ENCODE measurements around the gene DHX8. TPM values are rescaled to one million over a fixed set of nuclear protein-coding genes. Genes with fewer than 3 reads are reported as not detected.
"Not testable (repeated sequence)": the region's sequence is repeated elsewhere in the genome, so short reads cannot be mapped to it uniquely, and the experiment has no call there.

The DHX8 gene
- total and polyA plus RNA-seq, 4 donors, result 10.9 to 21.3 (median 19.4) TPM

- TF ChIP-seq, protein P1, sequence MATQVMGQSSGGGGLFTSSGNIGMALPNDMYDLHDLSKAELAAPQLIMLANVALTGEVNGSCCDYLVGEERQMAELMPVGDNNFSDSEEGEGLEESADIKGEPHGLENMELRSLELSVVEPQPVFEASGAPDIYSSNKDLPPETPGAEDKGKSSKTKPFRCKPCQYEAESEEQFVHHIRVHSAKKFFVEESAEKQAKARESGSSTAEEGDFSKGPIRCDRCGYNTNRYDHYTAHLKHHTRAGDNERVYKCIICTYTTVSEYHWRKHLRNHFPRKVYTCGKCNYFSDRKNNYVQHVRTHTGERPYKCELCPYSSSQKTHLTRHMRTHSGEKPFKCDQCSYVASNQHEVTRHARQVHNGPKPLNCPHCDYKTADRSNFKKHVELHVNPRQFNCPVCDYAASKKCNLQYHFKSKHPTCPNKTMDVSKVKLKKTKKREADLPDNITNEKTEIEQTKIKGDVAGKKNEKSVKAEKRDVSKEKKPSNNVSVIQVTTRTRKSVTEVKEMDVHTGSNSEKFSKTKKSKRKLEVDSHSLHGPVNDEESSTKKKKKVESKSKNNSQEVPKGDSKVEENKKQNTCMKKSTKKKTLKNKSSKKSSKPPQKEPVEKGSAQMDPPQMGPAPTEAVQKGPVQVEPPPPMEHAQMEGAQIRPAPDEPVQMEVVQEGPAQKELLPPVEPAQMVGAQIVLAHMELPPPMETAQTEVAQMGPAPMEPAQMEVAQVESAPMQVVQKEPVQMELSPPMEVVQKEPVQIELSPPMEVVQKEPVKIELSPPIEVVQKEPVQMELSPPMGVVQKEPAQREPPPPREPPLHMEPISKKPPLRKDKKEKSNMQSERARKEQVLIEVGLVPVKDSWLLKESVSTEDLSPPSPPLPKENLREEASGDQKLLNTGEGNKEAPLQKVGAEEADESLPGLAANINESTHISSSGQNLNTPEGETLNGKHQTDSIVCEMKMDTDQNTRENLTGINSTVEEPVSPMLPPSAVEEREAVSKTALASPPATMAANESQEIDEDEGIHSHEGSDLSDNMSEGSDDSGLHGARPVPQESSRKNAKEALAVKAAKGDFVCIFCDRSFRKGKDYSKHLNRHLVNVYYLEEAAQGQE (IDR thresholded peaks at IDR 0.05), result peak; percentile 66
- peak; percentile 23 to 40 for TF ChIP-seq EGR1 (IDR thresholded peaks at IDR 0.05; ENCODE audit: low read depth in 2 of 2)
Observed at GRCh38 chr17:43475494-43476089, 8.2 kb upstream of the DHX8 start (continued).

- Histone ChIP-seq H3K27ac (ENCODE audit: low read depth in 1 of 2, low read length in 2 of 2) (peak overlapping the region; percentile 69 to 89), H3K4me1 (ENCODE audit: control insufficient read depth in 4 of 4, insufficient read depth in 4 of 4, low read length in 3 of 4) (peaks cover 14 to 47% (median 37%) of the 10 kb centered on the region in 4 donors)
- DNase-seq (ENCODE audit: low spot score); H3K9me3 ChIP-seq (ENCODE audit: control insufficient read depth in 4 of 4, low read length in 3 of 4); H3K27me3 ChIP-seq (ENCODE audit: control insufficient read depth in 4 of 4, insufficient read depth in 4 of 4, low read length in 3 of 4); H3K9ac ChIP-seq (ENCODE audit: low read depth in 1 of 2, low read length in 2 of 2); H3K36me3 ChIP-seq (ENCODE audit: control insufficient read depth in 4 of 4, insufficient read depth in 3 of 4, low read depth in 1 of 4, low read length in 3 of 4); H3K4me3 ChIP-seq (ENCODE audit: low read depth in 1 of 3, low read length in 3 of 3): not testable (repeated sequence)
- 89% methylated on average over 9 of the region's 9 CpGs for WGBS
Observed at GRCh38 chr17:43476306-43476705, 7.5 kb upstream of the DHX8 start.

DNA sequence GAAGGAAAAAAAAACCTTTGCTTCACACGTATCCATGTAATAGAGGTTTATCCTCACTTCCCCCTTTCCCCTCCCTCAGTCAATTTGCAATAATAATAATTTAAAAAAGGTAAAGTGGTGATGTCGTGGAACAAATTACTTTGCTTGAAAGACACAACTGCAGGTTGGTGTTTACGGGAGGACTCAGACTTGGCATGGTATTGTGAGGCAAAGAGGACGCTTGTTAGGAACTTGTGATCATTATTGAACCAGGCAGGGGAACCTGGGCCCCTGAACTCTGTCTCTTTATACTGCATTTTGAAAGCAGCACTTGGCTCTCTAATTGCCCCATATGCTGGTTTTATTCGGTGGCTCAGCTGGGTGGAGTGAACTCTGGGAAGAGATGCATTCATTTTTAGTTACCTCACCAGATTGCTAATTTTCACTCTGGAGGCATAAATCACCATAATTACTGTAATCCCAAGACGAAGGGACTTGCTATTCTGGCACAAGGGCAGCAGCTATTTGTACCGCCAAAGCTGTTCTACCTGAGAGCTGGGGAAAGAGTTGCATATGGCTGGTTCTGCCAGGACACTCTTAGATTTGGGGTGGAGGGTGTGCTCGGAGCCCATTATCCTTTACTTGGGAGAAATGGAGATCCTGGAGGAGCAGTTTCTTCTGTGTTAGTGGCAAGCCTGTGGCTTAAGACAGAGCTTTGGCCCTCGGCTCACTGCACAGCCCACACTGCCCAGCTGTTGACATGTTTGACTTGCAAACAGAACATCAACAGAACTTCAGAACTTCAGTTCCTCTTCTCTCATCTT is 5.7 kb upstream of the DHX8 start:
- H3K27ac ChIP-seq (ENCODE audit: low read depth in 1 of 2, low read length in 2 of 2), result peak overlapping the region; percentile 89 to 97
- H3K4me1 ChIP-seq (ENCODE audit: control insufficient read depth in 4 of 4, insufficient read depth in 4 of 4, low read length in 3 of 4), result peaks cover 17 to 60% (median 47%) of the 10 kb centered on the region in 4 donors
- WGBS, result 34% methylated on average over 9 of the region's 9 CpGs
- no peak for DNase-seq (ENCODE audit: low spot score)
- H3K27me3 ChIP-seq (ENCODE audit: control insufficient read depth in 4 of 4, insufficient read depth in 4 of 4, low read length in 3 of 4), result no peaks in the 10 kb centered on the region
- peak overlapping the region in 1 of 2 donors; percentile 74 for H3K9ac ChIP-seq (ENCODE audit: low read depth in 1 of 2, low read length in 2 of 2)
- H3K9me3 ChIP-seq (ENCODE audit: control insufficient read depth in 4 of 4, low read length in 3 of 4), result no peaks in the 10 kb centered on the region
- H3K36me3 ChIP-seq (ENCODE audit: control insufficient read depth in 4 of 4, insufficient read depth in 3 of 4, low read depth in 1 of 4, low read length in 3 of 4), result no peaks in the 10 kb centered on the region
- H3K4me3 ChIP-seq (ENCODE audit: low read depth in 1 of 3, low read length in 3 of 3), result no peak overlapping the region
- peak; percentile 82 for TF ChIP-seq SP1 (IDR thresholded peaks at IDR 0.05)
- TF ChIP-seq, protein P2, sequence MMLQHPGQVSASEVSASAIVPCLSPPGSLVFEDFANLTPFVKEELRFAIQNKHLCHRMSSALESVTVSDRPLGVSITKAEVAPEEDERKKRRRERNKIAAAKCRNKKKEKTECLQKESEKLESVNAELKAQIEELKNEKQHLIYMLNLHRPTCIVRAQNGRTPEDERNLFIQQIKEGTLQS (IDR thresholded peaks at IDR 0.05), result no peak
- TF ChIP-seq ZBTB33 (IDR thresholded peaks at IDR 0.05), result peak; percentile 75
- TF ChIP-seq HNF4G (IDR thresholded peaks at IDR 0.05), result peak; percentile 22
- peak in 1 of 2 donors; percentile 76 for TF ChIP-seq JUND (IDR thresholded peaks at IDR 0.05)
- TF ChIP-seq FOXA1 (IDR thresholded peaks at IDR 0.05), result peak; percentile 57
- peak; percentile 36 to 46 for TF ChIP-seq RAD21 (IDR thresholded peaks at IDR 0.05)
- TF ChIP-seq, protein P3, sequence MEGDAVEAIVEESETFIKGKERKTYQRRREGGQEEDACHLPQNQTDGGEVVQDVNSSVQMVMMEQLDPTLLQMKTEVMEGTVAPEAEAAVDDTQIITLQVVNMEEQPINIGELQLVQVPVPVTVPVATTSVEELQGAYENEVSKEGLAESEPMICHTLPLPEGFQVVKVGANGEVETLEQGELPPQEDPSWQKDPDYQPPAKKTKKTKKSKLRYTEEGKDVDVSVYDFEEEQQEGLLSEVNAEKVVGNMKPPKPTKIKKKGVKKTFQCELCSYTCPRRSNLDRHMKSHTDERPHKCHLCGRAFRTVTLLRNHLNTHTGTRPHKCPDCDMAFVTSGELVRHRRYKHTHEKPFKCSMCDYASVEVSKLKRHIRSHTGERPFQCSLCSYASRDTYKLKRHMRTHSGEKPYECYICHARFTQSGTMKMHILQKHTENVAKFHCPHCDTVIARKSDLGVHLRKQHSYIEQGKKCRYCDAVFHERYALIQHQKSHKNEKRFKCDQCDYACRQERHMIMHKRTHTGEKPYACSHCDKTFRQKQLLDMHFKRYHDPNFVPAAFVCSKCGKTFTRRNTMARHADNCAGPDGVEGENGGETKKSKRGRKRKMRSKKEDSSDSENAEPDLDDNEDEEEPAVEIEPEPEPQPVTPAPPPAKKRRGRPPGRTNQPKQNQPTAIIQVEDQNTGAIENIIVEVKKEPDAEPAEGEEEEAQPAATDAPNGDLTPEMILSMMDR (IDR thresholded peaks at IDR 0.05; ENCODE audit: low read depth, low read length, missing input control), result no peak
- TF ChIP-seq TAF1 (conservative IDR thresholded peaks at IDR 0.05), result no peak
- TF ChIP-seq, protein P1 (IDR thresholded peaks at IDR 0.05), result peak; percentile 77
- TF ChIP-seq HNF4A (conservative IDR thresholded peaks at IDR 0.05), result peak; percentile 72 to 85
- peak in 1 of 2 donors; percentile 40 for TF ChIP-seq GABPA (IDR thresholded peaks at IDR 0.05 in 1 of 2, conservative IDR thresholded peaks at IDR 0.05 in 1 of 2)
- TF ChIP-seq RXRA (IDR thresholded peaks at IDR 0.05), result peak; percentile 90 to 95
- TF ChIP-seq YY1 (IDR thresholded peaks at IDR 0.05), result peak; percentile 82
- peak in 1 of 2 donors; percentile 37 for TF ChIP-seq EGR1 (IDR thresholded peaks at IDR 0.05; ENCODE audit: low read depth in 2 of 2)
- no peak for TF ChIP-seq NR2F2 (IDR thresholded peaks at IDR 0.05)
- TF ChIP-seq FOXA2 (IDR thresholded peaks at IDR 0.05), result peak; percentile 59
